ENCODE data around the gene CAT. TPM values are rescaled to one million over a fixed set of nuclear protein-coding genes. Genes with fewer than 3 reads are reported as not detected.

CAT gene
- total RNA-seq, 2 donors from 2014 or later, result 88.4 to 92.3 TPM

DNA sequence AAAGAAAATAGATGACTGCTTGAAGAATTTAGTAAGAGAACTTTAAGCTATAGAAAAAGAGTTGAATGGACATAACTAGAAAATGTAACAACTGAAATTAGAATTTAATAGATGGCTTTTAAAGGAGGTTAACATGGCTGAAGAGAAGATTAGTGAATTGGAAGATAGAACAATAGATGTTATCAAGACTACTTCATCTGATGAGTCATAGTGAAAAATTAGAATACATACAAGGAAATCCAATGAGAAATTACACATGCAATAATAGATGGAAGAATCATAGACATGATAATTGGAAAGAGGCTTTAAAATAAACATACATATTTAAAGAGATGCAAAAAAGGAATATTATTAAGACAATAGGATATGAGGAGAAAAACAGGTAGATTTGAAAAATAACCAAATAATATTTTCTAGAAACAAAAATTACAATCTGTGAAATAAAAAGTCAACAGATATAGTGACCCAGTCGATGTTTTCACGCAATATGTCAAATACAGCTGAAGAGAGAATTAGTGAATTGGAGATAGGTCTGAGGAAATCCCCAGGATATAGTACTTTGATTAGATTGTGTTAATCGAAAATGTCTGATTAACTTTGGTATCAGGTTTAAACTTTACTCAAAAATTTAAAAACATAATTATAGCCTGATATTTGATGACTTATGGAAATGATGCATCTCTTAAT is 28.2 kb downstream of the CAT start:
- Histone ChIP-seq H3K36me3 (no peaks in the 10 kb centered on the region), H3K27ac (no peak overlapping the region), H3K9me3 (no peaks in the 10 kb centered on the region), H3K4me1 (no peaks in the 10 kb centered on the region), H3K27me3 (no peaks in the 10 kb centered on the region), H3K4me3 (no peak overlapping the region), H3K9ac (ENCODE audit: low read depth in 2 of 2, low read length in 2 of 2) (no peak overlapping the region)
- TF ChIP-seq, protein P1, sequence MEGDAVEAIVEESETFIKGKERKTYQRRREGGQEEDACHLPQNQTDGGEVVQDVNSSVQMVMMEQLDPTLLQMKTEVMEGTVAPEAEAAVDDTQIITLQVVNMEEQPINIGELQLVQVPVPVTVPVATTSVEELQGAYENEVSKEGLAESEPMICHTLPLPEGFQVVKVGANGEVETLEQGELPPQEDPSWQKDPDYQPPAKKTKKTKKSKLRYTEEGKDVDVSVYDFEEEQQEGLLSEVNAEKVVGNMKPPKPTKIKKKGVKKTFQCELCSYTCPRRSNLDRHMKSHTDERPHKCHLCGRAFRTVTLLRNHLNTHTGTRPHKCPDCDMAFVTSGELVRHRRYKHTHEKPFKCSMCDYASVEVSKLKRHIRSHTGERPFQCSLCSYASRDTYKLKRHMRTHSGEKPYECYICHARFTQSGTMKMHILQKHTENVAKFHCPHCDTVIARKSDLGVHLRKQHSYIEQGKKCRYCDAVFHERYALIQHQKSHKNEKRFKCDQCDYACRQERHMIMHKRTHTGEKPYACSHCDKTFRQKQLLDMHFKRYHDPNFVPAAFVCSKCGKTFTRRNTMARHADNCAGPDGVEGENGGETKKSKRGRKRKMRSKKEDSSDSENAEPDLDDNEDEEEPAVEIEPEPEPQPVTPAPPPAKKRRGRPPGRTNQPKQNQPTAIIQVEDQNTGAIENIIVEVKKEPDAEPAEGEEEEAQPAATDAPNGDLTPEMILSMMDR (IDR thresholded peaks at IDR 0.05), result no peak
- intact Hi-C loops (cut with DNase I), result loop anchor here (10.0 kb wide), 1 partner anchor 102 kb away; no protein-coding TSS in a partner anchor
- no peak for DNase-seq

- Histone ChIP-seq H3K4me1 (no peaks in the 10 kb centered on the region), H3K9ac (ENCODE audit: low read depth in 2 of 2, low read length in 2 of 2) (no peak overlapping the region), H3K4me3 (no peak overlapping the region), H3K27me3 (no peaks in the 10 kb centered on the region), H3K36me3 (no peaks in the 10 kb centered on the region), H3K27ac (no peak overlapping the region), H3K9me3 (no peaks in the 10 kb centered on the region)
- DNase-seq, result peak; percentile 35
- intact Hi-C loops (cut with DNase I), result loop anchor here (10.0 kb wide), 1 partner anchor 104 kb away; no protein-coding TSS in a partner anchor
- TF ChIP-seq, protein P1 (IDR thresholded peaks at IDR 0.05), result peak; percentile 63
These were observed 29.6 kb downstream of the CAT start for GRCh38 chr11:34468209-34468841.

DNA sequence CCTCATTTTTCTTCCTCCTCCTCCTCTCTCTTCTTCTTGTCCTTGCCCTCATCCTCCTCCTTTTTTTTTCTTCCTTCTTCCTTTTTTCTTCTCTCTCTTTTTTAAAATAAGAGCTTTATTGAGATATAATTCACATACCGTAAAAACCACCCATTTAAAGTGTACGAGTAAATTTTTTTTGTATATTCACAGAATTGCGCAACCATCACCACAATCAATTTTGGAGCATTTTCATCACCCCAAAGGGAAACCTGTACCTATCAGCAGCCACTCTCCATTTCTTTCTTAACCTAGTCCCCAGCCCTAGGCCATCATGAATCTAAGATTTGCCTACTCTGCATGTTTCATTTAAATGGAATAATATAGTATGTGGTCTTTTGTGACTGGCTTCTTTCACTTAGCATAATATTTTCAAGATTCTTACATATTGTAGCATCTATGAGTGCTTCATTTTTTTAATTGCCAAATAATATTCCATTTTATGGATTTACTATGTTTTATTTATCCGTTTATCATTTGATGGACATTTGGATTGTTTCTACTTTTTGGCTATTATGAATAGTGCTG is 35.0 kb downstream of the CAT start:
- H3K9ac ChIP-seq (ENCODE audit: low read depth in 2 of 2, low read length in 2 of 2), result no peak overlapping the region
- H3K36me3 ChIP-seq, result no peaks in the 10 kb centered on the region
- H3K27ac ChIP-seq, result no peak overlapping the region
- no peaks in the 10 kb centered on the region for H3K9me3 ChIP-seq
- no peaks in the 10 kb centered on the region for H3K27me3 ChIP-seq
- TF ChIP-seq, protein P1 (IDR thresholded peaks at IDR 0.05), result no peak
- intact Hi-C loops (cut with DNase I), result no loop called here
- no peak for DNase-seq
- H3K4me1 ChIP-seq, result no peaks in the 10 kb centered on the region
- H3K4me3 ChIP-seq, result no peak overlapping the region

- Histone ChIP-seq H3K27me3 (no peaks in the 10 kb centered on the region), H3K4me1 (no peaks in the 10 kb centered on the region), H3K36me3 (no peaks in the 10 kb centered on the region), H3K9ac (ENCODE audit: low read depth in 2 of 2, low read length in 2 of 2) (no peak overlapping the region), H3K9me3 (no peaks in the 10 kb centered on the region), H3K4me3 (no peak overlapping the region), H3K27ac (no peak overlapping the region)
- no peak for DNase-seq
- TF ChIP-seq, protein P1 (IDR thresholded peaks at IDR 0.05), result no peak
- intact Hi-C loops (cut with DNase I), result no loop called here
These were observed 36.9 kb downstream of the CAT start for GRCh38 chr11:34475656-34476055.

DNA sequence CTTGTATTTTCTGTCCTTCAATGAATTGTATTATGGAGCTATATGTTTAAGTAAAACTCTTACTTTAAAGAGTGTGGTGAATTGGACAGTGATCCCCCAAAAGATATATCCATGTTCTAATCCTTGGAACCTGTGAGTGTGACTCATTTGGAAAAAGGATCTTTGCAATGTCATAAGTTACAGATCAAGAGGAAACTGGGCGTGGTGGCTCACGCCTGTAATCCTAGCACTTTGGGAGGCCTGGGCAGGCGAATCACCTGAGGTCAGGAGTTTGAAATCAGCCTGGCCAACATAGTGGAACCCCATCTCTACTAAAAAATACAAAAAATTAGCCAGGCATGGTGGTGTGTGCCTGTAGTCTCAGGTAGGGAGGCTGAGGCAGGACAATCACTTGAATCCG is 38.1 kb downstream of the CAT start:
- Histone ChIP-seq H3K4me3 (no peak overlapping the region), H3K27ac (no peak overlapping the region), H3K27me3 (no peaks in the 10 kb centered on the region), H3K9me3 (no peaks in the 10 kb centered on the region), H3K9ac (ENCODE audit: low read depth in 2 of 2, low read length in 2 of 2) (no peak overlapping the region), H3K4me1 (no peaks in the 10 kb centered on the region), H3K36me3 (no peaks in the 10 kb centered on the region)
- DNase-seq, result no peak
- intact Hi-C loops (cut with DNase I), result no loop called here
- TF ChIP-seq, protein P1 (IDR thresholded peaks at IDR 0.05), result no peak
